Activated naive CD4-positive, alpha-beta T cell treated with anti-CD3 and anti-CD28 coated beads, Interleukin-2, amount 10 ng/mL, durations not matched to agents 7 days and 5 days (primary cell): ENCODE data around the gene UQCRC1.

Experiments used
- CTCF ChIA-PET: fragments of 350-600 bp; sonication (Branson Sonifier 250); formaldehyde crosslinking; loops from one replicate; lab custom pipeline; 2021; ENCODE audit warnings: antibody characterized with exemption; lab: Charles Lee
- DNase-seq: peaks from one replicate; pipeline ENCODE4 v3.0.0-alpha.2; 2020
- H3K27ac Mint-ChIP-seq: one replicate; pipeline ENCODE4 v1.8.0; 2021; ENCODE audit warnings: mild to moderate bottlenecking, moderate library complexity, mixed read lengths
- H3K27me3 Mint-ChIP-seq: one replicate; pipeline ENCODE4 v1.8.0; 2021; ENCODE audit warnings: mild to moderate bottlenecking, mixed read lengths
- H3K36me3 Mint-ChIP-seq: one replicate; pipeline ENCODE4 v1.8.0; 2021; ENCODE audit warnings: mixed read lengths
- H3K4me1 Mint-ChIP-seq: one replicate; pipeline ENCODE4 v1.8.0; 2021; ENCODE audit warnings: mixed read lengths
- H3K4me3 Mint-ChIP-seq: one replicate; pipeline ENCODE4 v1.8.0; 2021; ENCODE audit warnings: mild to moderate bottlenecking, moderate library complexity, mixed read lengths
- H3K9me3 Mint-ChIP-seq: one replicate; pipeline ENCODE4 v1.8.0; 2021; ENCODE audit warnings: mixed read lengths

The UQCRC1 gene

DNA sequence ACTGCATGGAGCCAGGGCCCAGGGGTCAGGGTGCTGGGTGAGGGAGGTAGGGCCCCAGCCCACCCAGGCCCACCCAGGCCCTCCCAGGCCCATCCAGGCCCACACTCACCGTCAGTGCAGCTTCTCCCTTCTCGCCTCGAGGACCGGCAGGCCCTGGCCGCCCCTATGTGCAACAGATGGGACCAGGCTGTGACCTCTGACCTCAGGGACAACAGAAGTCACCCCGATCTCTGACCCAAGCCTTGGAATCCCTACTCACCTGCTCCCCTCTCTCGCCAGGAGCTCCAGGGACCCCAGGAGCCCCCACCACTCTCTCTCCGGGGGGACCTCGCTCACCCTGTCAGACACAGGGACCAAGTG, 43.1 kb downstream of the UQCRC1 start:
- H3K4me3 Mint-ChIP-seq = no peak overlapping the region
- H3K27me3 Mint-ChIP-seq = peaks cover 15% of the 10 kb centered on the region
- no peak overlapping the region for H3K27ac Mint-ChIP-seq
- peaks cover 7% of the 10 kb centered on the region for H3K4me1 Mint-ChIP-seq
- no peak for DNase-seq
- CTCF ChIA-PET = interaction anchor here (0.9 to 3.8 kb wide), 3 partner anchors 8 to 130 kb away, joined by 3 to 13 read pairs (median 4); no protein-coding TSS in a partner anchor
- no peaks in the 10 kb centered on the region for H3K36me3 Mint-ChIP-seq
- no peaks in the 10 kb centered on the region for H3K9me3 Mint-ChIP-seq

DNA sequence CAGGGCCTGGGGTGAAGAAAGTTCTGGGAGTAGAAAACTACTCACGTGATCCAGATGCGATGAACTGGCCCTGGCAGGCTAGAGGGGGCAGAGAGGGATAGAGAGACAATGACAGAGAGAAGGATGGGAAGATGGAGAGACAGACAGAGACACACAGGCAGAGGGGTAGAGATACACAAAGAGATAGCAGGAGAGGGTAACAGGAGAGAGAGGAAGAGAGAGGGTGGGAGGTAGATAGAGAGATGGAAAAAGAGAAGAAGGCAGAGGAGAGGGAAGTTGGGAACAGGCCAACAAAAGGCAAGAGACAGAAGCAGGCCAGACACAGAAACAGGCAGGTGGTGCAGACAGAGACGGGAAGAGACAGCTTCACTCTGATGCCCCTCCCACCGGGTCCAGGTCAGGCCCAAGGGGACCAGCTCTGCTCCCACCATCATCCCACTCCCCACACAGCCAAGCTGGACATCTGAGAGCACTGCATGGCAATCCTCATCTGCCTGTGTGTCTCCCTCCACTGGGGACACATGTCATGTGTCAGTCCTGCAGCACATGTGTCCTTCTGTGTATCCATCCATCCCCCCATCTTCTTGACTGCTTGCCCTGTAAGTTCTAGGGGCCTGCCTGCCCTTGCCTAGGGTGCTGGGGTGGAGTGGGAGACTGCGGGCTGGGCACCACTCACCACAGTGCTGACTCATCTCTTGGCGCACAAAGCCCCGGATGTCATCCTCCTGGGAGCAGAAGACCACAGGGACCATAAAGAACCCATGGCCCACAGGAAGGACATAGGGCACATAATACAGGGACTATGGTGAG, 43.6 kb downstream of the UQCRC1 start:
- no peaks in the 10 kb centered on the region for H3K36me3 Mint-ChIP-seq
- no peaks in the 10 kb centered on the region for H3K9me3 Mint-ChIP-seq
- H3K27ac Mint-ChIP-seq = peak overlapping the region; percentile 60
- H3K4me3 Mint-ChIP-seq = no peak overlapping the region
- peaks cover 21% of the 10 kb centered on the region for H3K27me3 Mint-ChIP-seq
- CTCF ChIA-PET = interaction anchor here (0.9 to 3.8 kb wide), 3 partner anchors 8 to 130 kb away, joined by 3 to 13 read pairs (median 4); no protein-coding TSS in a partner anchor
- peaks cover 12% of the 10 kb centered on the region for H3K4me1 Mint-ChIP-seq
- DNase-seq = peak; percentile 32

DNA sequence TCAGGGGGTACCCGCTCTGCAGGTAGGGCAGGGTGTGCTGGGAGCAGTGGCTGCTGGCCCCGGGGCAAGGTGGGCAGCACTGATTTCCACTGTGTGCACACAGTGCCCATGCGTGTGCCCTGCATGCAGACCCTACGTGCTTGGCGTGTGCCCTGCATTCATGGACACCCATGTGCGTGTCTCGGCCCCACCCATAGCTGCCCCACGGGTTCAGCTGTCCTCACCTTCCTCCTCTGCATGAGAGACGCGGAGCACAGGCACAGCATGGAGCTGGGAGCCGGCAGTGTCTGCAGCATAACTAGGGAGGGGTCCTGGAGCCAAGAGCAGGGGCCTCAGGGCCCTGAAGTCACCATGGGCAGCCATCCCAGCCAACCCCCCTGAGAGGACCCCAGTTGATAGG, 44.3 kb downstream of the UQCRC1 start:
- Mint-ChIP-seq H3K4me1 (peaks cover 12% of the 10 kb centered on the region), H3K4me3 (no peak overlapping the region), H3K27me3 (peaks cover 27% of the 10 kb centered on the region), H3K9me3 (no peaks in the 10 kb centered on the region), H3K36me3 (no peaks in the 10 kb centered on the region), H3K27ac (no peak overlapping the region)
- no peak for DNase-seq
- CTCF ChIA-PET = interaction anchor here (1.6 kb wide), 1 partner anchor 129 kb away, joined by 3 read pairs; no protein-coding TSS in a partner anchor

DNA sequence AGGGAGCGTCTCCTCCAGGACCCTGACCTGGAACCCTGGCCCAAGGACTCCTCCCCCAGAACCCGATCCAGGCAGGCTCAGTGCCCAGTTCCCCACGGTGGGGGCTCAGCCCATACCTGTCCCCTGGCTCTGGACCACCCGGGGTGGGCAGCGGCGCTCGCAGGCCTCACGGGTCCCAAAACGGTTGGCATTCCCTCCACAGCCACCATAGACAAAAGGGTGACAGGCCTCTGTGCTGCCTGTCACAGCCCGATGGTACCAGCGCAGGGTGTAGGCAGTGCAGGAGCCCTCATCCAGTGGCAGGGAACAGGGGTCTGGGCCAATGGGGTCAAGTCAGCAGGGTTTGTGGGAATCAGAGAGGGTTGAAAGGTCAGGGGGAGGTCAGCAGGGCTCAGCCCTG, 44.8 kb downstream of the UQCRC1 start:
- Mint-ChIP-seq H3K4me3 (no peak overlapping the region), H3K27me3 (peaks cover 30% of the 10 kb centered on the region), H3K27ac (no peak overlapping the region), H3K9me3 (no peaks in the 10 kb centered on the region), H3K4me1 (peaks cover 15% of the 10 kb centered on the region), H3K36me3 (no peaks in the 10 kb centered on the region)
- DNase-seq = no peak
- CTCF ChIA-PET = interaction anchor here (1.6 kb wide), 1 partner anchor 129 kb away, joined by 3 read pairs; no protein-coding TSS in a partner anchor

DNA sequence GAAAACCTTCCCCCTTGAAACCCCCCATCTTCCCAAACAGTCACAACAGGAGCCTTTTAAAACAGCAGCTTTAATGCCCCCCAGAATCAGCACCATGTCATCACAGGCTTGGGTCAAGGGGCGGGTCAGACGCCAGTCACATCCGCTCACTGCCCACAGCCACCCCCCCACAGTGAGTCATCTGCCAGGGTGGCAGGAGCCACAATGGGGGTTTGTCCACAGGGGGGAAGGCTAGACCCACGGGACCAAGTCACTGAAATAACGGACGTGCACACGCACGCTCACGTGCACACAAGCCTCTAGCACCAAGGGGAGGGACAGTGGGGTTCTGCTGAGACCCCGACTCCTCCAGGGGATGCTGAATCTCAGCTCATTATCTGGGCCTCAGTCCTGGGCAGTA, 45.4 kb downstream of the UQCRC1 start:
- DNase-seq = no peak
- Mint-ChIP-seq H3K4me3 (no peak overlapping the region), H3K36me3 (no peaks in the 10 kb centered on the region), H3K4me1 (peaks cover 20% of the 10 kb centered on the region), H3K27ac (no peak overlapping the region), H3K9me3 (no peaks in the 10 kb centered on the region), H3K27me3 (peaks cover 33% of the 10 kb centered on the region)
- CTCF ChIA-PET = interaction anchor here (0.7 to 1.5 kb wide), 2 partner anchors 10 to 71 kb away, joined by 3 read pairs; partner anchors contain the start of gene SLC26A6

DNA sequence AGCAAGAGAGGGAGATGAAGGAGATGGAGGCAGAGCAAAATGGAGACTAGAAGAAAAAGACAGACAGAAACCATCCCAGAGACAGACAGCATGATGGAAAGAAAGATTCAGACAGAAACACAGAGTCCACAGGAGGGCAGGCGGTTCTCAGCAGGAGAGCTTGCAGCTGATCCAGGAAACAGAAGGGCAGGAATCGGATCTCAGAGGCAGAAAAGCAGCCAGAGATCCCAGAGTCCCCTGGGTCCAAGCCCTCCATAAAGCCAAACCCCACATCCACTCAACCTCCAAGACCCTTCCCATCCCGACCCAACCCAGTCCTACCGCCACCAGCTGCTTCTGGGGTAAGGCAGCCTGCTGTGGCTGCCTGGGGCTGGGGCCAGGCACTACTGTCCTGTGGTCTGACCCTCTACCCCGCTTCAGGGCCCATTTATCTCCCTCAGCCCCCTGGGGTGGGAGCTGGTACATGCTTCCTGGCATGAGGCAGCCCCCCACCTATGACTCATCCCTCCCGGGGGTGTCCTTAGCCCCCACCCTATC, 46.0 kb downstream of the UQCRC1 start, which contains the start of gene UCN2:
Gene UCN2 (minus strand): TSS at position 400 of the 537 bp plus-strand sequence. CDS start 657 bp downstream, outside the sequence.
- no peaks in the 10 kb centered on the region for H3K36me3 Mint-ChIP-seq
- H3K4me1 Mint-ChIP-seq = peaks cover 26% of the 10 kb centered on the region
- no peak within 1 kb of the TSS for H3K27ac Mint-ChIP-seq
- CTCF ChIA-PET = interaction anchor here (1.5 kb wide), 1 partner anchor 72 kb away, joined by 3 read pairs; the partner anchor contains the start of gene SLC26A6
- H3K27me3 Mint-ChIP-seq = peaks cover 33% of the 10 kb centered on the region
- no peak for DNase-seq
- H3K4me3 Mint-ChIP-seq = no peak within 1 kb of the TSS
- H3K9me3 Mint-ChIP-seq = no peaks in the 10 kb centered on the region

DNA sequence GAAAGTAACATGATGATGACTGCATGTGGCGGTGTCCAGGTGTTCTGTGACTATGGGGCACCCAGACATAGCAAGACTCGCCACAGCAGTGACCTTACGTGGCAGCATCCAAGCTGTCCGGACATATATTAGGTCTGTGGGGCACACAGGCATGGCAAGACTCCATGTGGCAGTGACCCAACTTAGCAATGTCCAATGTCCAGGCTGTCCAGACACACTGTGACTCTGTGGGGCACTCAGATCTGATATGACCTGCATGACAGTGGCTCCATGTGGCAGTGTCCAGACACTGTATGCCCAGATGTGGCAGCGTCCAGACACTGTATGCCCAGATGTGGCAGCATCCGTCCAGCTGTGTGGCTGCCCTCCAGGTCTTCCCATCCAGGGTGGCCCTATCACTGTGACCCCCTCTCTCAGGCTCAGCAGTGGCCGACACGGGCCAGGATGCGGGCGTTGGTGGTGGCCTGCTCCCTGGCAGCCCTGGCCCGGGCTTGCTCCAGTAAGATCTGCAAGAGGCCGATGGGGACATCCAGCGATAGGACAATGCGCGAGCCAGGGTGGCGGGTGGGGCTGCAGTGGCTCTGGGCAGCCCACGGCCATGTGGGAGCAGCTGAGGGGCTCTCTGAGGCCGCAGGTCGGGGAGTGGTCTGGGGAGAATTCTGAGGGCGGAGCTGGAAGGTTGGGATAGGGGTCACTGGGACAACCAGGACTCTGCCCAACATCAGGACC, 46.9 kb downstream of the UQCRC1 start:
- CTCF ChIA-PET = interaction anchor here (1.4 to 1.5 kb wide), 2 partner anchors 73 to 162 kb away, joined by 3 to 5 read pairs; partner anchors contain the start of gene SLC26A6
- Mint-ChIP-seq H3K9me3 (no peaks in the 10 kb centered on the region), H3K4me3 (no peak overlapping the region), H3K27me3 (peaks cover 33% of the 10 kb centered on the region), H3K36me3 (no peaks in the 10 kb centered on the region), H3K4me1 (peaks cover 31% of the 10 kb centered on the region), H3K27ac (no peak overlapping the region)
- no peak for DNase-seq

DNA sequence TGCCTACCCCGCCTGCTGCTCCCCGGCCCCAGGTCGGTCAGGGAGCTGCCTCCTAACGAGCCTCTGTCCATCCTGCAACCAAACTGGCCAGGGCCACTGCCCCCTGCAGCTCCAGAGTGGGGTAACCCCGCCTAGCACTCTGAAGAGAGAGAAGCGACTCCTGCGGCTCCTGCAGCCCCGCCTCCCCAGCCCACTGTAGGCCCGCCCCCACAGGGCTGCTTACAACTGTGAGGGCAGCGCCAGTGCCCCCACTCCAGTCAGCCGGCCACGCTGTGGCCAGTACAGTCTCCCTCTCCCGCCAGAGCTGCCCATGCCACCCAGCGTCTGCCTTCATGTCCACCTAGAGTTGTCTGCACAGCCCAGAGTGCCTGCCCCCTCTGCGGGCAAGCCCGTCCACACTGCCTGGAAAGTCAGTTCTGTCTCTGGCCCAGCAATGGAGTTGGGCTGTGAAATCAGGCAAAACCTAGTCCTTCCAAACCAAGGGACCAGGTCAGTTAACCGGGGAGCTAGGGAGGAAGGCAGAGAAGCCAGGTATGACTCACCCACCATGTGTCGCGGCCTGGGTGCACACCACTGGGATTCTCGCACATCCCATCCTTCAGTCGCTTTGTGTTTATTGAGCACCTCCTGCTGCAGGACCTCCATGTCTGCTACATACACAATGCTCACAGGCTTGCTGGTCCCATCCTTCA, 48.3 kb downstream of the UQCRC1 start:
- no peak overlapping the region for H3K4me3 Mint-ChIP-seq
- peaks cover 33% of the 10 kb centered on the region for H3K27me3 Mint-ChIP-seq
- DNase-seq = peak; percentile 40
- CTCF ChIA-PET = interaction anchor here (1.4 to 5.0 kb wide), 3 partner anchors 12 to 161 kb away, joined by 5 to 25 read pairs (median 5); no protein-coding TSS in a partner anchor
- H3K9me3 Mint-ChIP-seq = no peaks in the 10 kb centered on the region
- H3K36me3 Mint-ChIP-seq = no peaks in the 10 kb centered on the region
- H3K4me1 Mint-ChIP-seq = peaks cover 36% of the 10 kb centered on the region
- H3K27ac Mint-ChIP-seq = no peak overlapping the region

DNA sequence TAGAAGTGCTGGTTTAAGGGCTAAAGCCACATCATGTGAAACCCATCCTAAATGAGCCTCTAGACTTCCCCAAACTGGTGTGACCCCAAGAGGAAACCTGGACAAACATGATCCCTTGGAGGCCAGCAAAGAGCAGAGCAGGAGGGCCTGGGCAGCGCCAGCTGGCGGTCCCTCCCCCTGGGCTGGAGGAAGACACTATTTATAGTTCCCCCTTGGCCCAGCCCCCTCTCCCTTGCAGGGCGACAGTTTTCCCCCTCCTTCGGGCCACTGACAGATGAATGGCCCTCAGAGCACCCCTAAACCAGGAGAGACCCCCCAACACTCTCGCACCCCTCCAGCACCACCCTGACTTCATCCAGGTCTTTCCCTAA, 48.8 kb downstream of the UQCRC1 start:
- Mint-ChIP-seq H3K4me3 (no peak overlapping the region), H3K27me3 (peaks cover 33% of the 10 kb centered on the region), H3K27ac (no peak overlapping the region)

DNA sequence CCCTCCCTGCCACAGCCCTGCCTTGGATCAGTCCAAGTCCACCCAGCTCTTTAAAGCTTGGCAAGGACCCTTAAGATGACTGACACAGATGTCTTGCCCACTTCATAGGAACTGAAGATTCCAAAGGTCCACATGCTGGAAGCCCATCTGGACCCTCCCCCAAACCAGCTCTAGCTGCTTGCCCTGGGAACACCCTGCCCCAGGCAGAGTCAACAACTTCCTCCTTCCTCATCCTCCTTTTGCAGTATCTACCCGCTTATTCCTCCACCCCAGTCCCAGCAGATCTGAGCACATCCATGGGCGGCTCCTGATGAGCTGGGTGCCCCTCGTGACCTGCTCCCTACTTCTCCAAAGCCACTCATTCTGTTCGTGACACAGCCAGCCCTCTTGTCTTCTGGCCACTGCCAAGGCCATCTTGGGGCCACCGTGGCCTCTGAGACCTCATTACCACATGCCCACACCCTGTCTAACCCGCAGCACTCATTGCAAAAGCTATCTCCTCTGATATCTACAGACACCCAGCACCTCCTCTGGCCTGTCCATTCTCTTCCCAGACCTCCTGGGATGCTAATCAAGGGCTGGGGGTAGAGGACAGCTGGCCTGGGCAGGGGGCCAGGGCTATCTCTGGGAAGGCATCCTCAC, 50.8 kb downstream of the UQCRC1 start:
- CTCF ChIA-PET = interaction anchor here (0.9 to 5.0 kb wide), 15 partner anchors 9 to 364 kb away, joined by 3 to 26 read pairs (median 5); partner anchors contain the start of genes ATRIP, CELSR3 and UQCRC1
- Mint-ChIP-seq H3K4me1 (peaks cover 52% of the 10 kb centered on the region), H3K9me3 (no peaks in the 10 kb centered on the region), H3K27ac (no peak overlapping the region), H3K36me3 (peaks cover 15% of the 10 kb centered on the region), H3K4me3 (peak overlapping the region; percentile 2), H3K27me3 (peaks cover 33% of the 10 kb centered on the region)
- no peak for DNase-seq

More for the DNA sequence above, 48.8 kb downstream of the UQCRC1 start:
- DNase-seq = no peak
- Mint-ChIP-seq H3K36me3 (peaks cover 3% of the 10 kb centered on the region), H3K9me3 (no peaks in the 10 kb centered on the region), H3K4me1 (peaks cover 35% of the 10 kb centered on the region)
- CTCF ChIA-PET = interaction anchor here (0.7 to 5.0 kb wide), 4 partner anchors 12 to 160 kb away, joined by 3 to 25 read pairs (median 5); partner anchors contain the start of gene SLC26A6

DNA sequence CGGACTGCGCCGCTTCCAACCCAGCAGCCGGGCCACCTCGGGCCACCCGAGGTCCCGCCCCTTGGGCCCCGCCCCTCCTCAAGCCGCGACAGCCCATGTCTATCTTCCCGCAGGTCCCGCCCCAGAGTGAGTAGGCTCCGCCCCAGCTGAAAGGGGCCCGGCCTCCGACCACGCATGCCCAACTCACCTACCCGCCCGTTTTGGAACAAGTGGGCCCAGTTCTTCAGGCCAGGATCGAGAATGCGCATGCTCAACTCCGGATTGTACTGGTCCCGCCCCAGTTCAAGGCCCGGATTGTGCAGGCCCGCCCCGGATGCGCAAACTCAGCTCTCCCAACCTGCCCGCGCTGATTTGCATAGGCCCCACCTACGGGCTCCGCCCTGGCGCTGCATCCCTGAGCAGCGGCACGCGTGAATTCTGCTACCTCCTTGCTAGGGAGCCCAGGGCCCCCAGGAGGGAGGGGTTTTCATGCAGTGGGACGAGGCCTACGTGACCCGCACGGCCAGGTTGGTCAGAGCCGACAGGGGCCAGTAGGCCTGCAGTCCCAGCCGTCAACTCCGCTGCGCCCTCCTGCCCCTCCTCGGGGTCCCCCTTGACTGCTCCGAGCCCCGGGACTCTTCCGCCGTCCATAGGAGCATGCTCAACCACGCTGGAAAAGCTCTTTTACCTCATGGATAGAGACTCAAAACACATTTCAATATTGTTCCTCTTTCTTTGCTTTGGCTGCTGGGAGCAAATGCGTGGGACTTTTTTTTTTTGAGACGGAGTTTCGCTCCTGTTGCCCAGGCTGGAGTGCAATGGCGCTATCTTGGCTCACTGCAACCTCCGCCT, 52.4 kb downstream of the UQCRC1 start, which contains the start of gene PFKFB4:
Gene PFKFB4 (minus strand): TSS at position 8 of the 831 bp plus-strand sequence. CDS start 26 bp downstream, outside the sequence.
- H3K27ac Mint-ChIP-seq = peak within 1 kb of the TSS; percentile 87
- CTCF ChIA-PET = interaction anchor here (0.9 to 5.0 kb wide), 11 partner anchors 8 to 286 kb away, joined by 3 to 26 read pairs (median 9); partner anchors contain the start of gene SLC26A6

More for the DNA sequence above, 52.4 kb downstream of the UQCRC1 start, which contains the start of gene PFKFB4:
- Mint-ChIP-seq H3K4me1 (peaks cover 61% of the 10 kb centered on the region), H3K4me3 (peak within 1 kb of the TSS; percentile 82), H3K27me3 (peaks cover 22% of the 10 kb centered on the region), H3K36me3 (peaks cover 17% of the 10 kb centered on the region), H3K9me3 (no peaks in the 10 kb centered on the region)
- peak; percentile 100 for DNase-seq
